Measurements from ENCODE around the gene CACNA1I.

Gene CACNA1I

DNA sequence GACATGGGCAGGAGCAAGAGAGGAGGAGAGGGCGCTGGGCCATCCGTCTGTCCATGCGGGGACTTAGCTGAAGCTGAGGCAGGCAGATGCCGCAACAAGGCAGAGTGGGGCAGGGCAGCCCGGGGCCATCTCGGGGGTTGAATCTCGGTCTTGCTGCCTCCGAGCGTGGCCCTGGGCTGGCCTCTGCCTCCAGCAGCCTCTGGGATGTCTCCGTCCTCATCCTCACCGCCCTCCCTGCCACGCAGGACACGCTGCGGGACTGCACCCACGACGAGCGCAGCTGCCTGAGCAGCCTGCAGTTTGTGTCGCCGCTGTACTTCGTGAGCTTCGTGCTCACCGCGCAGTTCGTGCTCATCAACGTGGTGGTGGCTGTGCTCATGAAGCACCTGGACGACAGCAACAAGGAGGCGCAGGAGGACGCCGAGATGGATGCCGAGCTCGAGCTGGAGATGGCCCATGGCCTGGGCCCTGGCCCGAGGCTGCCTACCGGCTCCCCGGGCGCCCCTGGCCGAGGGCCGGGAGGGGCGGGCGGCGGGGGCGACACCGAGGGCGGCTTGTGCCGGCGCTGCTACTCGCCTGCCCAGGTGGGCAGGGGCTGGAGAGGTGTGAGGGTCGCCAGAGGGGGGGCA is 108.4 kb downstream of the CACNA1I start:
- no peak for DNase-seq

DNA sequence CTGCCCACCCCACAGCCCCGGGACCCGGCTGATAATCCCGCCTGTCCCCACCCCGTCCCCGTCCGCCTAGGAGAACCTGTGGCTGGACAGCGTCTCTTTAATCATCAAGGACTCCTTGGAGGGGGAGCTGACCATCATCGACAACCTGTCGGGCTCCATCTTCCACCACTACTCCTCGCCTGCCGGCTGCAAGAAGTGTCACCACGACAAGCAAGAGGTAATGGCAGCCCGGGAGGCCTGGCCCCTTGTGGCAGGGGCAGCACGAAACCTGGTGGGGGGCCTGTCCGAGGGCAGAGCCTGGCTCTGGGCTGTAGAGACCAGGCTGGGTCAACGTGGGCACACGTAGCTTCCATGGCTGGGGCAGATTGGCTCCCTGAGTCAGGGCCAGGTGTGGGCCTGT is 109.1 kb downstream of the CACNA1I start:
- no peak for DNase-seq

DNA sequence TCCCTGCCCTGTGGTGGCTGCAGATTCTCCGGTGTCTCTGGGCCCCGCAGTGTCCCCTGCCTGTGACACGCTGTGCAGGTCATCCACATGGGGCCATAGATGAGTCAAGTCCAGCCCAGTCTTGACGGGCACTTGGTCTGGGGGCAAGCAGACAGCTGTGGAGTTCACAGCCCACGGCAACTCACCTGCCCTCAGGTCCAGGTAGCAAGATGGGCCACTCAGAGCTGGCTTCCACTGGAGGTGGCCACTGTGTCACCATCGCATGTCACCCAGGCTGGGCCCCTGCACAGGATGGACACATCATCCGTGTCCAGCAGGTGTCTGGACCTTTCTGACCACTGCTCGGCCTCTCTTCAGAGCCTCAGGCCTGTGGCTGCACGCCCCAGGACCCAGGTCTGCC is 109.9 kb downstream of the CACNA1I start:
- no peak for DNase-seq

DNA sequence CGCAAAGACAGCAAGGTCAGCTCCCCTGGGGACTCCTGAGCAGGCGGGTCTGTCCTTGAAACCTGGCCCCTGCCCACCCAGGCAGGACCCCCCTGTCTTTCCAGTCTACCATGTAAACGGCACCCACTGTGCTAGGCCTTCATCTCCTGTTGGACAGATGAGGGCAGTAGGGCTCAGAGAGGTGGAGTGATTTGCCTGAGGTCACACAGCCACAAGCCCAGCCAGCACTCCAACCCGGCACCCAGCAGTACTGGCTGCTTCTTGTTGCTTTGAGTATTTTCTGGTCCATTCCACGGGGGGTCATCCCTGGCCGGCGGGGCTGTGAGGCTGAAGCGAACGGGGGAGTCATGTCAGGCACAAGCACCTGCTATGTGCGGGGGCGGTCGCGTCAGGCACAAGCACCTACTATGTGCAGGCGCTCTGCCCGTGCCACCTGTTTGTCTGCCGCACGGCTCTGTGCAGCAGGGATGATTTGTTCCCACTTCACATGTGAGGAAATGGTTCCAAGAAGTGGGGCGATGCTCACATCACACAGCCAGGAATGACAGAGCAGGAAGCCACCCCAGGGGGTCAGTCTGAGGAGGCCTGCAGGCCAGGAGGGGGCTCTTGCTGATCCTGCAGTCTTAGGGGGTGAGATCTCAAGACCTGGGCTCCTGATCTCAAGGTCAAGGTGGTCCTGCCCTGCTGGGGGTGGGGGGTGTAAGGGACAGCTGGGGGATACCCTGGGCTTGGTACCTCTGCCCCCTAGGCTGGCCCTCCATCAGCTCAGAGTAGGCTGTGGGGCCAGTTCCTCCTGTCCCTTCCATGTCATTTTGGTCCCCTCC is 110.7 kb downstream of the CACNA1I start:
- no peak for DNase-seq

DNA sequence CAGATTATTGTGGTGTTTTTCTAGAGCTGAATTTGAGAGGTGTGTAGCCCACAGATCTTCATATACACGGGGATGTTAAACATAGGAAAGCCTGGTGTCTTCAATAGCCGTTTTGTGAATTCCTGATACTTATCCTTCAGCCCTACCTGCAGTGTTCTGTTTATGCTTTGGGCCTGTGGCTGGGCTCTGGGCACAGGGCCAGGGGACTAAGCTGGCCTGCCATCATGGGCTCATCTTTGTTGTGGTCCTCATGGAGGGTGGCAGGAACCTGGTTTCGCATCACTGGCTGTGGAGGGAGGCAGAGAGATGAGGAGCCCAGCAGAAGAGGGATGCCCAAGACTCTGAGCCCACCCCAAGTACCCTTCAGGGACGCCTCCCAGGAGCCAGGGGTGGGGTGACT is 112.4 kb downstream of the CACNA1I start:
- DNase-seq: no peak

DNA sequence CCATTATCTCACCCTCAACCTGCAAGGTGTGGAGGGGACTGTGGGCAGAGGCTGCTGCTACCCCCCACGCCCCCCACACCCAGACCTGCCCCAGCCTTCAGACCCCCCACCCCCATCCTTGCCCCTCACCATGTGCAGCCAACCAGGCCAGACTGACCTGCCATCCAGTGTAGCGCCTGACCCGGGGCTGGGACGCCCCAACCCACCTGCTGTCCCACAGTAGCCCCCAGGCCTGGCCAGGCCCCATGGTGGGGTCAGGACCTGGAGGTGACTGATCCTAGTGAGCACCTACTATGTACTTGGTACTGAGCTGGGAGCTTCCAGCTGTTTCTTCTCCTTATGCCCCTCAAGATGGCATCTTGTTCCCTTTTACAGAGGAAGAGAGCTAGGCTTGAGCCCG is 113.1 kb downstream of the CACNA1I start:
- no peak for DNase-seq

DNA sequence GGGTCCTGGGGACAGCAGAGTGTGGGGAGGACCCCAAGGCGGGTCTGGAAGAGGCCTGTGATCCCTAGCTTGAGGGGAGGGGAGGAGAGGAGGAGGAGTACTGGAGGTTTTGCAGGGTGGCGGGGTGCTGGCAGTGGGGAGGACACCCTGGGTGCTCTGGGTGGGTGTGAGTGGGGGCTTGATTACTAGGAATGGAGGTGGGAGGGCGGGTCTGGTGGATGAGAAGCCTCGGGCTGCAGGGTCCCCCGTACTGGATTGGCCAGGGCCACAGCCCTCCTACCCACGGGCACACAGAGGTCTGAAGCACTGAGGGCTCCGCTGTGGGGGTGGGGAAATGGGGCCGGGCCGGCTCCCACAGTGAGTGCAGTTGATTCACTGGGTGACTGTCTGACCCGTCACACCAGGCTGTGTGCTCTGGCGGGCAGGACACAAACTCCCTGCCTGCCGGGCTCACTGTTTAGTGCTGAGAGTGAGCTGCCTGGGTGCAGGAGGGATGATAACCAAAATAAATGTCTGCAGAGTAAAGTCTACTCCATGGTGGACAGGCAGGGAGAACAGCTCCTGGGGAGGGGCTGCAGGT is 114.2 kb downstream of the CACNA1I start:
- no peak for DNase-seq

DNA sequence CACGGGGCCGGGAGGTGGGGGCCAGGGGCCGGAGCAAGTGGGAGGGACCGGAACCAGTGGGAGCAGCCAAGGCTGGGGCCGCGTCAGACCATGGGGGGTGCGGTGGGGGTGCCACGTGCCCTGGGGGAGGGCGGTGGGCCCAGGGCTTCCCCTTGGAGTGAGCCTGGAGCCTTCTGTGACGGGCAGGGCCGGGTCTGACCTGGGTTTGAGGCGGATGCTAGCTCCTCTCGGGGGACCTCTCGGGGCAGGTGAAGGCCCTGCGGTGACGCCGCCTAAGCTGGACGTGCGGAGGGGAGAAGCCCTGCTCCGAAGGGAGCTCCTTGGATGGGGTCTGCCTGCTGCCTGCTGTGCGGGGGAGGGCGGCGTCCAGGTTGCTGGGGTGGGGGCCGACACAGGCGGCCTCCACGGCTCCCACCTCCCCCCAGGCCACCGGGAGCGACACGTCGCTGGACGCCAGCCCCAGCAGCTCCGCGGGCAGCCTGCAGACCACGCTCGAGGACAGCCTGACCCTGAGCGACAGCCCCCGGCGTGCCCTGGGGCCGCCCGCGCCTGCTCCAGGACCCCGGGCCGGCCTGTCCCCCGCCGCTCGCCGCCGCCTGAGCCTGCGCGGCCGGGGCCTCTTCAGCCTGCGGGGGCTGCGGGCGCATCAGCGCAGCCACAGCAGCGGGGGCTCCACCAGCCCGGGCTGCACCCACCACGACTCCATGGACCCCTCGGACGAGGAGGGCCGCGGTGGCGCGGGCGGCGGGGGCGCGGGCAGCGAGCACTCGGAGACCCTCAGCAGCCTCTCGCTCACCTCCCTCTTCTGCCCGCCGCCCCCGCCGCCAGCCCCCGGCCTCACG is 115.0 kb downstream of the CACNA1I start:
- DNase-seq: no peak

DNA sequence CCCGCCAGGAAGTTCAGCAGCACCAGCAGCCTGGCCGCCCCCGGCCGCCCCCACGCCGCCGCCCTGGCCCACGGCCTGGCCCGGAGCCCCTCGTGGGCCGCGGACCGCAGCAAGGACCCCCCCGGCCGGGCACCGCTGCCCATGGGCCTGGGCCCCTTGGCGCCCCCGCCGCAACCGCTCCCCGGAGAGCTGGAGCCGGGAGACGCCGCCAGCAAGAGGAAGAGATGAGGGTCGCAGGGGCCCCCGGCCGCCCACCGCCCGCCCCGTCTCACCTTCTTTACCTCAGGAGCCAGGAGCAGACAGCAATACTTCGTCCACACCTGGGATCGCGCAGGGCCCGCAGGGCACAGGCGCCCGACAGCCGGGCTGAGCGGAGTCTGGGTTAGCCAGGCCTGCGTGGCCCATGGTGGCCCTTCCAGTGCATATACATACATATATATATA is 115.6 kb downstream of the CACNA1I start:
- DNase-seq: no peak

DNA sequence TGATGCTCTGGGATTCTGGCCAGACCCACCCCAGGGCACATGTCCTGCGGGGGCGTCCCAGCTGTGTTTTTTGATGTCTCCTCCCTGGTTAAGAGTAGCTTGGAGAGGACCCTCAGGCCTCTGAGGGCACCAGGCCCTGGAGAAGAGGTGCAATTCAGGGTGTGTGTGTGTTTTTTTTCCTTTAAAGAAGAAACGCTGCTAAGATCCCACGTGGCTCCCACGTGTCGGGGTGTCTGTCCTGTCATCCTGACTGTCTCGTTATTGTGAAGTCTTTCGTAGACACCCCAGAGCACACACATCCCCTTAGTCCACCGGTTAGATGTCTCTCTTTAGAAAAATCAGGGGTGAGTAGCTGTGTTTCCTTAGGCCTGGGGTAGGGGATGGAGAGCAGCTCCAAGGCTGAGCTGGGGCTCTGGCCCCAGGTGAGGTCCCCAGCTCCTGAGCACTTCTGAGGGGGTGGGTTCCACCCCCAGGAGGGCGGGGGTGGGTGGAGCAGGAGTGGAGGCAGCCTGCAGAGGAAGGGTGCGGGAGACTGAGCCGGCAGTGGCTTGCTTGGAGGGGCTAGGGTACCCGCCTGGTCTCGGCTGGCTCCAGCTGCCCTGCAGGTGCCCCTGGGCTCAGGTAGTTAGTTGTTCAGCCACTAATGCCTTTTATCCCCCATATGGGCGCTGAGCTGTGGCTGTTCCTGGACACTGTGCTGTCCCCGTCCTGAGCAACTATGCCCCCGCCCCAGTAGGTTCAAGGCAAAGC is 116.4 kb downstream of the CACNA1I start:
- no peak for DNase-seq

DNA sequence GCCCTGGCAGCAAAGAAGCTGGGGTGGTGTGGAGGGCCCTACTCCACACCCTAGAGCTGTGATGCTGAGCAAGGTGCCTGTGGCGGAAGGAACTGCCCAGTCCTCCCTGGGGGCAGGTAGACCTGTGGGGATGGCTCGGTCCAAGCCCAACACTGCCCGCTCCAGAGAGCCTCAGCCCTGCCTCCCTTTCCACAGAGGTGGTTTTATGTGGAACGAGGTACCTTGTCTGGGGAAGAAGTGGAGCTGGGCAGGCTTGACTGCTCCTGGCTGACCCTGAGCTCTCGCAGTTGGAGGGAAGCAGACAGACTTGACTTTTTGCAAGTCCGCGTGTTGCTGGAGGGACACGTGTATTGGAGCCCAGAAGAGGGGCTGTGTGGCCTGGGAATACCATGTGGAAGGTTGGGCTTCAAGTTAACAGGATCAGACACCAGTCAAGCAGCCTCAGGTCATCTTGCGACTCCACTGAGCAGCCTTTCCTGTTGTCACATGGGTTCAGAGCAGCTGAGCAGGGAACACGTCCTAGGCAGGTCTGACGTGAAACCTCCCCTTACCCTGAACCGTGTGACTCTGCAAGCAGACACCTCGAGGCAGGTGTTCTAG is 117.7 kb downstream of the CACNA1I start:
- DNase-seq: no peak

DNA sequence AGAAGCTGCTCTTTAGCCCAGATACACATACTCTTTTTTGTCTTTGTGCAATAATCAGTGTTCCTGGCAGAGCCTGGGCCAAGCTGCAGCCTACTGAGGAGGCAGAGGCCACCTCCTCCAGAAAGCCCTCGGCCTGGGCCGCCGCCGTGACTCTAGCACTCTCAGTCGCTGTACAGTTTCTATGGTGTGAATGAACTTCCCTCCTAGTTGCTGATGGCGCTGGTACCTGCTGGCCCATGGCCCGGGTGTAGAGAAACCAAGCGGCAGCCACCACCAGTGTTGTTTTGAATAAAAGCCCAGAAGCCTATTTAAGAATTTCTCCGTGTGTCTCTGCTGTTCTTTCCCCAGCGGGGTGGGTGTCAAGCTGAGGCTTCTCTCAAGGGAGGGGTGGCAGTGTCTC is 118.9 kb downstream of the CACNA1I start:
- no peak for DNase-seq

DNA sequence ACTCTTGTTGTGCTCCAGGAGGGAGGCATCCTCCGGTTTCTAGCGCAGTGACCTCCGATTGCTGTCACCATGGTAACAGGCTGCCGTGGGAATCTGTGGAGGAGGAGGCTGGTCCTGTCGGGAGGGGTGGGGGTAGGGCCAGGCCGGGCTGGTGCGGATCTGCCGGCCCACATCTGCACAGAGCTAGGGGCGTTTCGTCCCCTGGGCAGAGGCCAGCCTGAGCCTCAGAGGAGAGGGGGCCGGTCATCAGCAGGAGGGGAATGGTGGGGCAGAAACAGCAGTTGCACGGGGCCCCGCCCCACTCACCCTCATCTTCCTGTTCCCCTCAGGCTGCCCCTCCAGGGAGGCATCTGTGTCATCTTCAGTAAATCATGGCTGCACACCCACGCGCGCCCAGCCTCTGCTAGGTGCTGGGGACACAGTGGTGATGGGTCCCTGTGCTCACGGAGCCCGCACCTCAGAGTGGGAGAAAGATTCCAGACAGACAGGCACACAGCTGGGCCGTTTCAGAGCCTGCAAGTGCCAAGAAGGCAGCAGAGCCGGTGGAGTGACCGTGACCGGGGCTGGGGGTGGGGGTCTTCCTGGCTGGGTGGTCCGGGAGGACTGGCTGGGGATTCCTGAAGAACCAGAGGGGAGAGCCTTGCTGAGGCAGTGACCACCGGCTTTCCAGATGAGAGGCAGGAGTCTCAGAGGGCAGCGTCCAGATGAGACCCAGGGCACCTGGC is 120.5 kb downstream of the CACNA1I start:
- DNase-seq: no peak

DNA sequence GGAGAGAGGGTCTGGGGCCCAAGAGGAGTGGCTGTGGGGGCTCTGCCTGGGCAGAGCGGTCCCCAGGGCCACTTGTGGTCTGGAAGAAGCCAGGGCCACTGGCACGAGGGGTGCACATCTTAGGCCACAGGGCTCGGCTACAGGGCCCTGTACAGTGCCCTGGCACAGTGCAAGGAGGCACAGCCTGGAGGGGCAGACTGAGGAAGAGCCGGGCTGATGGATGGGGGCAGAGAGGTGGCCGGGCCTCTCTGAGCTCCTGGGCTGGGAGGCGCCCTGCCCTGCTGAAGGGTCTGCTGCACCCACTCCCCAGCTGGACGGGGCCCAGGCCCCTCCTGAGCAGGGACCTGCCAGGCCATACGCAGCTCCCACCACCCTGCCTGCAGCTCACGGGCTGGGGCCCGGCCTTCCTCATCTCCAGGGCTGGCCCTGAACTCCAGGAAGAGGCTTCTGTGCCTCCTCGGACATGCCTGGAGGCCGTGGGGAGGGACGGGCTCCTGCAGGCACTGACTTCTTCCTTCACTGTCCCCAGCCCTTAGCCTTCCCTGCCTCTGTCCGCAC is 123.5 kb downstream of the CACNA1I start:
- no peak for DNase-seq

DNA sequence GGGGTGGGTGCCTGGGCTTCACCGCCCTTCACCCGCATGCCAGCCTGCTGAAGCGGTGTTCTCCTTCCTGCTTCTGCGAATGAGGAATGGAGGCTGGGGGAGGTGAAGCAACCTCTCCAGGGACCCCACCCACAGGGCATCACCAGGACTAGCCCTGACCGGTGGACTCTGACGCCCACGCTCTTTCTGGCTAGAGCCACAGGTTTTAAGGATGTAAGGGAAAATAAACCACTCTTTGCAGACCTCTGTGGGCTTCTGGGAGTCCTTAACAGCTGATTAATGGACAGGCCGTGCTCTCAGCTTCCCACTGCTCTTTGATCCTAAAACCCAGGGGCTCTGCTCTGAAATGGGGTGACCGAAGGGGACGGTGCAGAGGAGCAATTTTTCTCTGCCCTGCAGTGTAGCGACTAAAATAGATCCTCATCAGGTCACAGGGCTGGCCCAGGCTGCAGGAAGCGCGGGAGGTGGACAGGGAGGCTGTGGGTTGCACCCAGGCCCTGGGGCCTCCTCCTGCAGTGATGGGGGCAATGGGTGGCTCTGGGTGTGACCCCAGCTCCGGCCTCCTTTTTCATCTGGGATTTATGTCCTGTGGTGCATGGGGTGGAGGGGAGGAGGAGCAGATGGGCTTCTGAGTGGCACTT is 127.4 kb downstream of the CACNA1I start:
- DNase-seq: no peak

DNA sequence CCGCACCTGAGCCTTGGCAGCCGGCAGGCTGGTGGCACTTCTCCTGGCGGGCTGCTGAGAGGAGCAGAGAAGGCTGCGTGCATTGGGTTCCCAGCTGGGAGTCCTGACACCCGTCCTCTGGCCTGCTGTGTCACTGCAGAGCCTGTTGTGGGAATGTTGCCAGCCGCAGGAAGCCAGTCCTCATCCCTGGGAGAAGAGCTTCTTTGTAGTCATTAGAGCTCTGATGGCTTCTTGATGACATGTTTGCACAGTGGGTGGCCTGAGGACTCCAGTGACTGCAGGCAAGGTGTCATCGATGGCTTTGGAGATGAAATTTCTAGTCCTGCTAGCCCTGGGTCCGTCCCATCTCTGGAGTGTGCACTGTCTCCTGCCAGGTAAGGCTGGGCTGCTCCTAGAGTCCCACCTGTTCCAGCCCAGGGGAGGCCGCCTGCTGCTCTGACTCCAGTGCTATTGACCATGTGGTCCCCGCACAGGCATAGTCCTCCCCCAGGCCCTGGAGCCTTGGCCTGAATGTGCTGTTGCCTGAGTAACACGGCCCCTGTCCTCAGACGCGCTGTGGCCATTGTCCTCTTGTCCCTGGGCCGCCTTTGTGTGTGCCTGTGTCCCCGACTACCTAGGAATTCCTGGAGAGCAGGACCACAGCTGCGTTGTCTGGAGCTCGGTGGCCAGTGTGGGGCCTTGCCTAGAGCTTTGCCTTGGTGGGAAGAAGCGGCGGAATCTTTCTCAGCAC is 129.2 kb downstream of the CACNA1I start:
- peak; percentile 88 for DNase-seq

DNA sequence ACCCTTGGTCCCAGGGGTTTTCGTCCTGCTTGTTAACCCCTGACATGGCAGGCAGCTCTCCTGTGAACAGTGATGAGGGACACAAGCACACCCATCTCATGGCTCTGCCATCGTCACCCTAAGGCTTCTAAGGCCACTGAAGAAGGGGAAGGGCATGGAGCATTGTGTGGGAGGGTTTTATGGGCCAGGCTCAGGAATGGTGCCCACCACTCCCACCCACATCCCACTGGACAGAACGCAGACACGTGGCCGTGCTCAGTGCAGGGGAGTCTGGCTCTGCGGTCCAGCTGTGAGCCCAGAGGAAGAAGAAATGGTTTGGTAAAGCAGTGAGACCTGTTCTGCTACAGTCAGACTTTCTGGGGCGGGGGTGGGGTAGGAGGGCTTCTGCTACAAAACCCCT is 130.0 kb downstream of the CACNA1I start:
- no peak for DNase-seq

DNA sequence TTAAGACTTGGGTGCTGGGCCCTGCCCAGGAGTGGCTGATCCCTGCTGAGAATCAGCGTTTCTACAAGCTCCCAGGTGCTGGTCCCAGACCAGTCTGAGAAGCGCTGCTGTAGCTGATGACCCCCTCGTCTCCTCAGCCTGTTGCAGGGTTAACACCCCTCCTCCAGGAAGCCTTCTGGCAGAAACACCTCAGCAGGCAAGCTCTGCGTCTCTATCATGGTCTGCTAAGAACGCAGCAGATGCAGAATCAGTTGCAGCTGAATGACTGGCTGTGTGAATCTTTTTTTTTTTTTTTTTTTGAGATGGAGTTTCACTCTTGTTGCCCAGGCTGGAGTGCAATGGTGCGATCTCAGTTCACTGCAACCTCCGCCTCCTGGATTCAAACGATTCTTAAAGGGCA is 132.5 kb downstream of the CACNA1I start:
- no peak for DNase-seq

DNA sequence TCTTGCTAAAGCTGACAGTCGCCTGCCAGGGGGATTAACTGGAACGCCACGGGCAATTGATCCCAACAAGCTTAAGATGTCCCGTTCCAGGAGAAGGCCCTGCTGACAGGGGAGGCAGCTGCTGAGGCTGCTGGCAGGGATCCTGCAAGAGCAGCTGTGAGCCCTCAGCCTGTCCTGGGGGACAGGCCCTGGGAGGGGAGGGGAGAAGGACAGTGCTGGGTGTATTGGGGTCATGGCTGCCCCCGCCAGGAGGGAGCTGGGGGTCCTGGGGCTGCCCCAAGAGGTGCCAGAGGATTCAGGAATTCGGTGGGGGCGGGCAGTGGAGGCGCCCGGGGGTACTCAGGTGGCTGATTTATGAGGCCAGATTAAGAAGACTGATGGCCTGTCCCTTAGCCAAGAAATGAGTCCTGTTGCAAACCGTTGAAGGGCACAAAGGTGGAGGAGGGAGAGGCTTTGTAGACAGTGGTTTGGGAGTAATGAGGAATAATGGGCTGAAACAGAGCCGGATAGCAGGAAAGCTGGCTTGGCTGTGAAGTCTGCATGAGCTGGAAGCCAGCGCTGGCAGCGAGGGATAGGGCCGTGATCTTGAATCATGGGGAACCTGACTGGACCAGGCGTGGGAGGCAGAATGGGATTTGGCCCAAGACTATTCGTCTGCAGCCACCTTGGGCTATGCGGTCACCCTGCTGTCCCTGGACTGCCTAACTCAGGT is 133.5 kb downstream of the CACNA1I start:
- DNase-seq: peak; percentile 31
